Activated T-helper 1 cell treated with anti-CD3 and anti-CD28 coated beads, Interleukin-12 subunit alpha, Interleukin-12 subunit beta, Interleukin-2, Interleukin-4 antibody, amounts not matched to agents 30 ng/mL and 10 ng/mL and 1 ng/mL, durations not matched to agents 14 hours and 24 hours and 36 hours (primary cell): ENCODE data around the gene PWWP2B. TPM values are rescaled to one million over a fixed set of nuclear protein-coding genes. Genes with fewer than 3 reads are reported as not detected.
"Not testable (repeated sequence)": the region's sequence is repeated elsewhere in the genome, so short reads cannot be mapped to it uniquely, and the experiment has no call there.

Experiments
- DNase-seq: peaks from one replicate; pipeline ENCODE4 v3.0.0; 2021; ENCODE audit warnings: low spot score
- H3K27ac Mint-ChIP-seq: one replicate; pipeline ENCODE4 v1.8.0; 2021; ENCODE audit warnings: mild to moderate bottlenecking, mixed read lengths
- H3K27me3 Mint-ChIP-seq: one replicate; pipeline ENCODE4 v1.8.0; 2022; ENCODE audit warnings: mild to moderate bottlenecking, moderate library complexity, mixed read lengths; ENCODE audit not compliant: insufficient read depth
- H3K36me3 Mint-ChIP-seq: one replicate; pipeline ENCODE4 v1.8.0; 2021; ENCODE audit warnings: low read depth, mixed read lengths
- H3K4me1 Mint-ChIP-seq: one replicate; pipeline ENCODE4 v1.8.0; 2021; ENCODE audit warnings: low read depth, mixed read lengths
- H3K4me3 Mint-ChIP-seq: one replicate; pipeline ENCODE4 v1.8.0; 2021; ENCODE audit warnings: mild to moderate bottlenecking, moderate library complexity, mixed read lengths
- H3K9me3 Mint-ChIP-seq: one replicate; pipeline ENCODE4 v1.8.0; 2021; ENCODE audit warnings: mixed read lengths
- intact Hi-C: fragments of 100-400 bp; cut with micrococcal nuclease; formaldehyde crosslinking; loops from one replicate; pipeline ENCODE4 v1.15.1; 2024
- total RNA-seq: library from RNA; stranded (reverse); gene quantifications from 2 replicates; pipeline ENCODE4 v1.2.3, GENCODE V29; 2022

Gene PWWP2B
- total RNA-seq, 1 donor from 2014 or later = 4.1 TPM

DNA sequence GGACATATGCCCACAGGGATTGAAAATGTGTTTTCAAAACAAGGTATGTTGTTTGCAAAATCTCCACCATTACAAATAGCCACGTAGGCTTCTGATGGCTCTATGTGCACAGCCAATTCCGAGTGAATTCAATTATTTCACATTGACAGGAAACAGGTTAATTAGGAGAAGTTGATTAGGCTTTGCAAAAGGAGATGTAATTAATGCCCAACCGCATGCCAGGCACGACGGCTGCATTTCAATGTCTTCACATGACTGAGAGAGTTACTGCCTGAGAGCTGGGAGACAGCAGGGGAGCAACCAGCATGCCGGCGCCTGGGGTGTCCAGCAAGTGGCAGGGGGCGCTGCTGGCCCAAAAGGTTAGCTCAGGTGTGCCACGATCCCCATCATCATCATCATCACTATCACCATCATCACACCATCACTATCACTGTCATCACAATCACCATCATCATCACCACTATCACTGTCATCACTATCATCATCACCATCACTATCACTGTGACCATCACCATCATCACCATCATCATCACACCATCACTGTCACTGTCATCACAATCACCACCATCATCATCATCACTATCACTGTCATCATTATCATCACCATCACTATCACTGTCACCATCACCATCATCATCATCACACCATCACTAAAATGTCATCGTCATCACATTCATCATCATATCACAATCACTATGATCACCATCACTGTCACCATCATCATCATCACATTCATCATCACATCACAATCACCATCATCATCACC, 30.2 kb downstream of the PWWP2B start:
- intact Hi-C loops = no loop called here
- peaks cover 11% of the 10 kb centered on the region for H3K4me1 Mint-ChIP-seq
- no peaks in the 10 kb centered on the region for H3K27me3 Mint-ChIP-seq
- H3K4me3 Mint-ChIP-seq = no peak overlapping the region
- no peak for DNase-seq
- no peak overlapping the region for H3K27ac Mint-ChIP-seq
- H3K36me3 Mint-ChIP-seq = no peaks in the 10 kb centered on the region
- H3K9me3 Mint-ChIP-seq = no peaks in the 10 kb centered on the region

DNA sequence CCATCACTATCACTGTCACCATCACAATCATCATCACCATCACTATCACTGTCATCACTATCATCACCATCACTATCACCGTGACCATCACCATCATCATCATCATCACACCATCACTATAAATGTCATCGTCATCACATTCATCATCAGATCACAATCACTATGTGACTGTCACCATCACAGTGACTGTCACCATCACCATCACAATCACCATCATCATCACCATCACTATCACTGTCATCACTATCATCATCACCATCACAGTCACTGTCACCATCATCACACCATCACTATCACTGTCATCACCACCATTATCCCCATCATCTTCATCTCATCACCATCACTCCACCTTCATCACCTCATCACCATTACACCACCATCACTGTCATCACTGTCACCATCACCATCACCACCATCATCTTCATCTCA, 31.0 kb downstream of the PWWP2B start:
- Mint-ChIP-seq H3K27me3 (no peaks in the 10 kb centered on the region), H3K4me3 (no peak overlapping the region), H3K9me3 (no peaks in the 10 kb centered on the region), H3K27ac (no peak overlapping the region), H3K4me1 (peaks cover 9% of the 10 kb centered on the region), H3K36me3 (no peaks in the 10 kb centered on the region)
- intact Hi-C loops = no loop called here
- no peak for DNase-seq

DNA sequence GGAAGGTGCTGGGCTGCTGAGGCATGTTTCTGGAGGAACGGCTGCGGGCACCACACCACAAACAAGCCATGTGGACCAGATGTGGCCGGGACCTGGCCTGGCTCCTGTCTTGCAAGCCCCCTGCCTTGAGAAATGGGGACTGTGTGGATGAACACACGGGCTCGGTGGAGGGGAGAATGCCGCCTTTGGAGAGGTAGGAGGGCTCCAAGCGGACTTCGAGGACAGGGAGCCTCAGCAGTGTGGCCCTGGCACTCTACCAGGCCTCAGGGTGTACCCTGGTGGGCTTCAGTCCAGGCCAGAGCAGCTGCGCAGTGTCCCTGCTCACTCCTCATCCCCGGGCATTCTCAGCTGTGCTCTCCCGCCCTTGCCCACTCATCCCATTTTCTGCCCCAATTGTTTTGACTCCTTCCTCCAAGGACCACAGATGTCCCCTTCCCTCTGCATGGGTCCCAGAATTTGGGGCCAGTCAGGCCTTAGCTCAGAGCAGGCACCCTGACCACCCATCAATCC, 31.5 kb downstream of the PWWP2B start:
- peaks cover 6% of the 10 kb centered on the region for H3K4me1 Mint-ChIP-seq
- no peaks in the 10 kb centered on the region for H3K36me3 Mint-ChIP-seq
- H3K4me3 Mint-ChIP-seq = no peak overlapping the region
- no peak for DNase-seq
- intact Hi-C loops = no loop called here
- no peaks in the 10 kb centered on the region for H3K9me3 Mint-ChIP-seq
- H3K27me3 Mint-ChIP-seq = no peaks in the 10 kb centered on the region
- no peak overlapping the region for H3K27ac Mint-ChIP-seq

DNA sequence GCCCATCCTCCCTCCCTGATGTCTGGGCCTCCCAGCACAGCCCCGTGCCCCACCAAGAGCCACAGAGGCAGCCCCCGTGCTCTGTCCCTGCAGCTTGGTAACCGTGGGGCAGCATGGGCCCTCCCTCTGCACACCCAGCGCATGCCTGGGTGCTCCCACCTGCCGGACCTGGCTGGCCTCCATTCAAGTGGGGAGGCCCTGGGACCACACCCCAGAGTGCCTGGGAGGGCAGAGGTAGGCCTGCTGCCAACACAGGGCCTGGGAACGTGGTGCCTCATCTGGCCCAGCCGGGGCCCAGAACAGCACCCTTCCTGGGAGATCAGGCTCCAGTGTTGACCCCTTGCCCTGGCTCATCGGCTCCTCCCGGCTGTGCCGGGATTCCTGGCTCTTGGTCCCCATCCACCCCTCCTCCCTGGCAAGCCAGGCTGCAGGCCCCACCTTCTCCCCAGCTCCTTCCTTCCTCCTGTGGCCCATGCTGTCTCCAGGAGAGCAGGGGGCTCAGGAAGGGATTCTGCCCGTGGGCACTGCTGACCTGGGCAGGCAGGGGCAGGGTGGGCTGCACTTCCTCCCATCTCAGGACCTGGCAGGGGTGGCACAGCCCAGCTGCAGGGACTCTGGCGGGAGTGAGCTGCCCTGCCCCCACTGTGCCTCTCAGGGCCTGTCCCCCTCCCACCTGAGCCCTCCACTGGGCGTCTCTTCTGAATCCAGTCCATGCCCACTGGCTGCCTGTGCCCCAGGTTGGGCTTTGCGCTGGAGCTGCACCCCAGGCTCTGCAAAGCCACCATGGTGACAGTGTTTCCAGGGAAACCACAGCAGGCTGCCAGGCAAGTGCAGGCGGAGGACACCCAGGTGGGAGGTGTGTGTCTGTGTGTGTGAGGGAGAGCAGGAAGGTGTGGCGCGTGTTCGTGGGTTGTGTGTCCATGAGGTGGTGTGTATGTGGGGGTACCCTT, 32.6 kb downstream of the PWWP2B start:
- Mint-ChIP-seq H3K4me1 (peaks cover 6% of the 10 kb centered on the region), H3K27ac (no peak overlapping the region), H3K27me3 (no peaks in the 10 kb centered on the region), H3K9me3 (no peaks in the 10 kb centered on the region), H3K4me3 (no peak overlapping the region), H3K36me3 (no peaks in the 10 kb centered on the region)
- no peak for DNase-seq
- intact Hi-C loops = no loop called here

DNA sequence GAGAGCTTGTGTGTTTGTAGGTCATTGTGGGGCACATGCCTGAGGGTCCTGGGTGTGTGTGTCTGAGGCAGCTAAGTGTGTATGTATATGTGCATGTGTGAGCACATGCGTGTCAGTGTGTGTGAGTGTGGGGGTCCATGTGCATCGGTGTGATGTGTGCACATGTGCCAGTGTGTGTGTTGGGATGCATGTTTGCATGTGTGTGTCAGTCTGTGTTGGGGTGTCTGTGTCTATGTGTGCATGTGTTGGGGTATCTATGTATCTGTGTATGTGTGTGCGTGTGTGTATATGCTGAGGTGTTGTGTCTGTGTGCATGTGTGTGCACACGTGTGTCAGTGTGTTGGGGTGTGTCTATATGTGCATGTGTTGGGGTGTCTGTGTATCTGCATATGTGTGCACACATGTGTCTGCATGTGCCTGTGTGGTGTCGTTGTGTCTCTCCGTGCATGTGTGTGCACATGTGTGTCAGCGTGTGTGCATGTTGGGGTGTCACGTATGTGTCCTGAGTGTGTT, 33.3 kb downstream of the PWWP2B start:
- H3K4me1 Mint-ChIP-seq = peaks cover 6% of the 10 kb centered on the region
- intact Hi-C loops = no loop called here
- no peaks in the 10 kb centered on the region for H3K9me3 Mint-ChIP-seq
- no peak for DNase-seq
- no peak overlapping the region for H3K27ac Mint-ChIP-seq
- no peak overlapping the region for H3K4me3 Mint-ChIP-seq
- H3K27me3 Mint-ChIP-seq = no peaks in the 10 kb centered on the region
- no peaks in the 10 kb centered on the region for H3K36me3 Mint-ChIP-seq

DNA sequence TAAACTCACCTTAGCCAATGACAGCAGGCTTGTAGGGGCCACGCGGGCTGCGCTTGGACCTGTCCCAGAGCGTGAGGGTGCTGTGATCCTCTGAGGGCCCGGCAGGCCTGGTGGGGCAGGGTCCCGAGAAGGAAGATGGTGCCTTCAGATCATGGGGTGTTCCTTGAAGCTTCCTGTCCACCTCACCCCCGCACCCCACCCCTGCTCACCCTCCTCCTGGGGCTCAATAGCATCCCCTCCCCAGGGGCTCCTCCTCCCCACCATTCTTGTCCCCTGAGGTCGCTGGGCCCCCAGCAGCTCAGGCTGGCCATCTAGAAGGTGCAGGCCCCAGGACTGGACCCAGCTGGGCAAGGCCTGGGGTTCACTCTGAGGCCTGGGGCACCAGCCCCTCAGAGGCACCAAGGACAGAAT, 33.9 kb downstream of the PWWP2B start:
- Mint-ChIP-seq H3K27ac (no peak overlapping the region), H3K36me3 (no peaks in the 10 kb centered on the region), H3K9me3 (no peaks in the 10 kb centered on the region), H3K4me1 (peaks cover 6% of the 10 kb centered on the region), H3K27me3 (no peaks in the 10 kb centered on the region), H3K4me3 (no peak overlapping the region)
- intact Hi-C loops = no loop called here
- no peak for DNase-seq

DNA sequence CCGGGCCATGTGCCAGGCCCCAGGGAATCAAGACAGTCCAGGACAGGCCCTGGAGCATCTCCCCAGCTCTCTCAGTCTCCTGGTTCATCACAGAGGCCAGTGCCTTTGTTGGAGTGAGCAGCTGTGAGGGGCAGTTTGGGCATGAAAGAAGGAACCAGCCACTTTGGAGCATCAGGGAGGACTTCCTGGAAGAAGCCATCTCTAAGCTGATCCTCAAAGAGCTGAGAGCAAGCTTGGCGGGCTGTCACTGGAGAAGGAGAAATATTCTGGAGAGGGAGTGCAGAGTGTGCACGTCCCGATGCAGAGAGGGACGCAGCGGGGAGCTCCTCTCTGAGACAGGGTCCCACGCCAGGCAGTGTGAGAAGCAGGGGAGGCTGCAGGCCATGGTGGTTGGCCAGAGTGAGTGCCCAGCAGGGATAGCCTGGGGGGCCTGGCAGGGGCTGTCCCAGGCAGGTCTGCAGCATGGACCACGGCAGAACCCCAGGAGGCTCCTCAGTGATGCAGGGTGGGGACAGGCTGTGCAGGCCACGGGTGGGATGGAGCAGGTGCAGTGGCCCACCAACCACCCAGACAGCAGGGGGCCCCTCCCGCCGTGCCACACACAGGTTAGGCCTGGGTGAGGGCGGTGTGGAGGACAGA, 34.7 kb downstream of the PWWP2B start:
- H3K27me3 Mint-ChIP-seq = no peaks in the 10 kb centered on the region
- H3K4me3 Mint-ChIP-seq = no peak overlapping the region
- no peaks in the 10 kb centered on the region for H3K9me3 Mint-ChIP-seq
- H3K27ac Mint-ChIP-seq = no peak overlapping the region
- H3K4me1 Mint-ChIP-seq = peaks cover 6% of the 10 kb centered on the region
- DNase-seq = no peak
- H3K36me3 Mint-ChIP-seq = no peaks in the 10 kb centered on the region
- intact Hi-C loops = no loop called here

DNA sequence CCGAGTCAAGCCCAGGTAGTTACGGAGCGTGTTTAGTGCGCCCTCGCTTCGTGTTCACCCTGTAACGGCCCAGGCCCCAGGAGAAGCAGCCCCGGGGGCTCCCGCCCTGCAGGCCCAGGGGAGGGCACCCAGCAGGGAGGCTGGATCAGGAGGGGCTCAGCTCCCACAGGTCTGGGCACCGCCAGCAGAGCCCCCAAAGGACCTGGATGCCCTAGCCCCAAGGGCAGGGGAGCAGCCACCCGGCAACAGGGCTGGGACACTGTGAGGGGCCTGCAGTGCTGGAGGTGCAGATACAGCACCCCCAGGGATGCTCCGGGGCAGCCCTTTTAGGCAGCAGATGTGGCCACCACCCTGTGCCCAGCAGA, 35.2 kb downstream of the PWWP2B start:
- intact Hi-C loops = no loop called here
- peaks cover 6% of the 10 kb centered on the region for H3K4me1 Mint-ChIP-seq
- no peak overlapping the region for H3K4me3 Mint-ChIP-seq
- no peak overlapping the region for H3K27ac Mint-ChIP-seq
- no peak for DNase-seq
- H3K27me3 Mint-ChIP-seq = no peaks in the 10 kb centered on the region
- H3K36me3 Mint-ChIP-seq = no peaks in the 10 kb centered on the region
- H3K9me3 Mint-ChIP-seq = no peaks in the 10 kb centered on the region

DNA sequence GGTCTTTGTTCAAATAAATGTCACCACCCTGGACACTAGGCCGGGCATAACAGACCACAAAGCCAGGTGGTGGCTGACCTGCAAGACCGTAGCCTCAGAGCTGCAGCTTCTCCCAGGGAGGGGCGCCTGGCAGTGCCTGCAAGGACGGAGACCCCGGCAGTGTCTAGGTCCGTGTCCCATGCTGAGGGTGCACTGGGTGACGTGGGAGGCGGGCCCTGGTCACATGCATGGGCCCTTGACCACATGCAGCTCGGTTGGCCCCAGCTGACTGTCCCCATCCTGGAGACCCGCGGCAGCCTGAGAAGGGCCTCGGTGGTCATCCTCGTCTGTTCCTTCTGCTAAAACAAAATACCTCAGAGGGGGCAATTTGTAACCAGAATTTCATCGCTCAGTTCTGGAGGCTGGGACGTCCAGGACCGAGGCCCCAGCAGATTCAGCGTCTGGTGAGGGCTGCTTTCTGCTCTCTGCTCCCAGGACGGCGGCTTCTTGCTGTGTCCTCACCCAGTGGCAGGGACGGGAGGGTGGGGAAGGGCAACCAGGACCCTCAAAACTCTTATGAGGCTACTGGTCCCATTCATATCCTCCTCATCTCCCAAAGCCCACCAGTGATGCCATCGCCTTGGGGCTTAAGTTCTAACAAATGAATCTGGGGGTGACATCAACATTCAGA, 36.8 kb downstream of the PWWP2B start:
- Mint-ChIP-seq H3K9me3 (no peaks in the 10 kb centered on the region), H3K4me3 (no peak overlapping the region), H3K4me1 (peaks cover 6% of the 10 kb centered on the region), H3K27ac (no peak overlapping the region), H3K27me3 (no peaks in the 10 kb centered on the region), H3K36me3 (no peaks in the 10 kb centered on the region)
- DNase-seq = no peak
- intact Hi-C loops = loop anchor here (1.0 kb wide), 1 partner anchor 13 kb away; no protein-coding TSS in a partner anchor

DNA sequence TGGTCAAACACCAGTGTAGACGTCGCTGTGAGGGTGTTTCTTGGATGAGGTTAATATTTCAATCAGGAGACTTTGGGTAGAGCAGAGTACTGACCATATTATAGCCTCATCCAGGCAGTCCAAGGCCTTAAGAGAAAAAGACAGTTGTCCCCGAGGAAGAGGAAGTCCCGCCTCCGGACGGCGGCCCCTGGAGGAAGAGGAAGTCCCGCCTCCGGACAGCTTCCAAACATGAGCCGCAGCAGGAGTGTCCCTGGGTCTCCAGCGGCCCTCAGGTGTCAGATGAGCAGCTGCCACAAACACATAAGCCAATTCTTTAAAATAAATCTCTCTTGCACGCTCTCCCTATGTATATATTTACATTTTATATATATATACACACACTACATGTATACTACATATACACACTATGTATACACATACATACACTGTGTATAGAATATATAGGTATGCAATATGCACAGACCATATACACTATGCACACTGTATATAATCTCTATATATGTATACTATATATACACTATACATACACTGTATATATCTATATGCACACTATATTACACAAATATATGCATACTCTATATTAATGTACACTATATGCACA, 37.5 kb downstream of the PWWP2B start:
- Mint-ChIP-seq H3K4me1 (peaks cover 8% of the 10 kb centered on the region), H3K36me3 (no peaks in the 10 kb centered on the region), H3K27me3 (no peaks in the 10 kb centered on the region), H3K27ac (peak overlapping the region; percentile 48), H3K9me3 (no peaks in the 10 kb centered on the region), H3K4me3 (no peak overlapping the region)
- peak; percentile 42 for DNase-seq
- intact Hi-C loops = loop anchor here (1.0 kb wide), 1 partner anchor 13 kb away; no protein-coding TSS in a partner anchor

DNA sequence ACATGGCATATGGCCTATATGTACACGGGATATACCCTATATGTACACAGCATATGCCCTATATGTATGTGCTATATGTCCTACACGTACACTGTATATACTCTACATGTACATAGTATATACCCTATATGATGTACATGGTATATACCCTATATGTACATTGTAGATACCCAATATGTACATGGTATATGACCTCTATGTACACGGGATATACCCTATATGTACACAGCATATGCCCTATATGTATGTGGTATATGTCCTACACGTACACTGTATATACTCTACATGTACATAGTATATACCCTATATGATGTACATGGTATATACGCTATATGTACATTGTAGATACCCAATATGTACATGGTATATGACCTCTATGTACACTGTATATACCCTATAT, 38.3 kb downstream of the PWWP2B start:
- DNase-seq = not testable (repeated sequence)

DNA sequence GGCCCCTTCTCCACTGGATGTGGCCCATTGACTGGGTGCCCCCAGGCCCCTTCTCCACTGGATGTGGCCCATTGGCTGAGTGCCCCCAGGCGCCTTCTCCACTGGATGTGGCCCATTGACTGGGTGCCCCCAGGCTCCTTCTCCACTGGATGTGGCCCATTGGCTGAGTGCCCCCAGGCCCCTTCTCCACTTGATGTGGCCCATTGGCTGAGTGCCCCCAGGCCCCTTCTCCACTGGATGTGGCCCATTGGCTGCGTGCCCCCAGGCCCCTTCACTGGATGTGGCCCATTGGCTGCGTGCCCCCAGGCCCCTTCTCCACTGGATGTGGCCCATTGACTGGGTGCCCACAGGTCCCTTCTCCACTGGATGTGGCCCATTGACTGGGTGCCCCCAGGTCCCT, 39.1 kb downstream of the PWWP2B start:
- H3K27me3 Mint-ChIP-seq, intact Hi-C loops, H3K36me3 Mint-ChIP-seq, H3K4me1 Mint-ChIP-seq, H3K27ac Mint-ChIP-seq, H3K9me3 Mint-ChIP-seq, H3K4me3 Mint-ChIP-seq, DNase-seq: not testable (repeated sequence)

More for the DNA sequence above, 38.3 kb downstream of the PWWP2B start:
- H3K27ac Mint-ChIP-seq, H3K9me3 Mint-ChIP-seq, H3K27me3 Mint-ChIP-seq, H3K4me1 Mint-ChIP-seq, H3K36me3 Mint-ChIP-seq, H3K4me3 Mint-ChIP-seq, intact Hi-C loops: not testable (repeated sequence)
